HG03439 (cell line): ENCODE measurements around the gene PHYHD1.
"Not testable (repeated sequence)": the region's sequence is repeated elsewhere in the genome, so short reads cannot be mapped to it uniquely, and the experiment has no call there.

Source experiments
- ATAC-seq: cut with Tn5 transposase; IDR thresholded peaks from one replicate; pipeline ENCODE4 v1.9.1; 2021; ENCODE audit warnings: mild to moderate bottlenecking, moderate library complexity; ENCODE audit not compliant: unreplicated experiment

Gene PHYHD1

GRCh38 chr9:128919402-128920089 lies 1.2 kb upstream of the PHYHD1 start:
- no peak for ATAC-seq

GRCh38 chr9:128921881-128922763 lies 1.3 kb downstream of the PHYHD1 start:
- no peak for ATAC-seq

- ATAC-seq = no peak
Measured at GRCh38 chr9:128923493-128923883, 2.7 kb downstream of the PHYHD1 start.

- no peak for ATAC-seq
Measured at GRCh38 chr9:128927731-128928411, 7.1 kb downstream of the PHYHD1 start.

GRCh38 chr9:128928624-128929023 lies 7.8 kb downstream of the PHYHD1 start:
- no peak for ATAC-seq

GRCh38 chr9:128929560-128929959 lies 8.8 kb downstream of the PHYHD1 start:
- ATAC-seq = no peak

GRCh38 chr9:128933731-128934130 lies 12.9 kb downstream of the PHYHD1 start:
- no peak for ATAC-seq

GRCh38 chr9:128936171-128936865 lies 15.5 kb downstream of the PHYHD1 start:
- ATAC-seq = no peak

GRCh38 chr9:128937310-128938165 lies 16.8 kb downstream of the PHYHD1 start:
- no peak for ATAC-seq

- ATAC-seq = no peak
Measured at GRCh38 chr9:128940271-128940921, 19.6 kb downstream of the PHYHD1 start.

GRCh38 chr9:128940946-128941755 lies 20.4 kb downstream of the PHYHD1 start:
- ATAC-seq = no peak

GRCh38 chr9:128943832-128944620 lies 23.2 kb downstream of the PHYHD1 start:
- no peak for ATAC-seq

GRCh38 chr9:128944966-128945365 lies 24.2 kb downstream of the PHYHD1 start:
- not testable (repeated sequence) for ATAC-seq

GRCh38 chr9:128945798-128946501 lies 25.2 kb downstream of the PHYHD1 start:
- ATAC-seq = no peak

- ATAC-seq = peak; percentile 31
Measured at GRCh38 chr9:128946571-128947276, 25.9 kb downstream of the PHYHD1 start.

- ATAC-seq = no peak
Measured at GRCh38 chr9:128947277-128947526, 26.4 kb downstream of the PHYHD1 start.
